Activated CD4-positive, alpha-beta T cell treated with anti-CD3 and anti-CD28 coated beads, Interleukin-10, Interleukin-2, amounts not matched to agents 100 ng/mL and 50 ng/mL, durations not matched to agents 16 hours and 8 hours (primary cell): ENCODE results near the gene RAD21L1.
"Not testable (repeated sequence)": the region's sequence is repeated elsewhere in the genome, so short reads cannot be mapped to it uniquely, and the experiment has no call there.

ENCODE experiments used
- DNase-seq: peaks from one replicate; pipeline ENCODE4 v3.0.0-alpha.2; 2020

Gene RAD21L1

GRCh38 chr20:1202762-1203504 lies 22.9 kb upstream of the RAD21L1 start, which contains the start of gene C20orf202:
C20orf202 (plus strand) TSS chr20:1203454; CDS start chr20:1203586, 132 bp downstream.
- DNase-seq, result no peak

DNA sequence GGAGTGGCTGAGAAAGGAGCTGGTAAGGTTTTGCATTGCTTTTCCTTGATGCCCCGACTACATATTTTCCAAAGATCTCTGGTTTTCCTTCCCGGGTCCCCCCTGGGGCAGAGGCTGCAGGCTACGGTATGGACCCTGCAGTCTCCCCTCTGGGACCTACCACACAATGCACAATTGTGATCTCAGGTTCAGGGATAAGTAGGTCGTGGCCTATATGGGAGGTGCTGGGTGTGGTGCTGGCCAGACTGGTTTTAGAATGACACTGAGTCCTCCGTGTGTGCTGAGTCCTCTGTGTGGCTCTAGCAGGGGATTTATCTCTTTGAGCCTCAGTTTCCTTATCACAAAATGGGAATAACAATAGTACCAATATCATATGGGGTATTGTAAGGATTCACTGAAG lies 22.2 kb upstream of the RAD21L1 start:
- DNase-seq, result no peak

DNA sequence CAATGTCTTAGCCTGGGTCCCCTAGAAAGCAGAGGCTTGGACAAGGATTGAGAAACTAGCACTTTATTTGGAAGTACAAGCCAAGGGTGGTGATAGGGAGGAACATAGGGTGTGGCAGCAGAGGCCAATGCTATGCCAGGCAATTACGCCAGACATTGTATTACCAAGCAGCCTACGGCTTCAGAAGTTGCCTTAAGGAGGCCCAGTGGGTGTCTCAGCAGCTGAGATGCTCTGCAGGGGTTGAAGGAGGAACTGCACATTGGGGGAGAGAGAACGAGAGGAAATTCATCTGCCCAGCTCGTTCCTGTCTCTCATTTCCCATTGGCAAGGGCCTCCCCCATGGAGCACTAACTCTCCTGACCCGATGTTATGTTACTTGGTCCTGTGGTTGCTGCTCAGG lies 21.7 kb upstream of the RAD21L1 start:
- DNase-seq, result no peak

DNA sequence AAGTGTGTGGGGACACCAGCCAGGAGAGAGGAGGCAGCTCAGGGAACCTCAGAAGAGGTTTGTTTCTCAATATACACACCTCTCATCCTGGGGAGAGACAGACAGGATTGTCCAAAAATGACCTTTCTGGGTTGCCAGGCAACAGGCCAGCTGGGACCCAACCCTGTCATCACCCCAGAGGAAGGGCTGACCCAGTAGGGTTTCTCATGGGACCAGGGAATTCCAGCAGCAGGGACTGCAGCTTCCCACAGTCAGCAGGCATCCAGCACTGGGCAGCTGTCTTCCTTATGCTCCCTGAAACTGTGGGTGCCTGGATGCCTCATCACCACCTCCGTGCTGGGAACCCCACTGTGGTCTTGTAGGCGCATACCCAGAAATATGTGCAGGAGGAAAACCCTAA lies 21.3 kb upstream of the RAD21L1 start:
- DNase-seq, result no peak

GRCh38 chr20:1205802-1206201 lies 20.0 kb upstream of the RAD21L1 start:
- DNase-seq, result no peak

- no peak for DNase-seq
Measured at GRCh38 chr20:1206366-1207148, 19.3 kb upstream of the RAD21L1 start.

DNA sequence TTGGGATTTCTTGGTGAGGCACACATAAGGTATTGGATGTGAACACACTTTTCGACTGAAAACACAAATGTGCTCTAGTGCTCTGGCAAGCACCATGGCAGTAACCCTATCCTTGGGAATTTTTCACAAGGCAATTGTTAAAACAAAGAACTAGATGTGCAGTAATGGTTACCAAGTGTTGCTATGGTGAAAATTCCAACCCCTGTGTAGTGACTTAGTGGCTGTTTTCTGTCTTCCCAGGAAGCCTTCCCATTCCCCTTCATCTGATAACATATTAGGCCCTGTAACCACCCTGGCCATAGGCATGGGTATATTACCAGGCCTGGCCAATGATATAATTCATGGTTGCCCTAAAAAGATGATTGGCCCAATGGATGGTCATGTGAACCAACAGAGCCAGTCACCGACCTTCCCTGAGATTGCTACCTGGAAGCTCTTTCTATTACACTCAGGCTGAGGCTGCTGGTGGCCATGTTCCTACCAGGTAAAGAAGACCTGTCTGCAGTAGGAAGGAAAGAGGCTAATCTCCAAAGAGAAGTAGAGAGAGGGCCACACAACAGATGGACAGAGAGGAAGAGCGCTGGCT lies 18.5 kb upstream of the RAD21L1 start:
- DNase-seq, result no peak

- no peak for DNase-seq
Measured at GRCh38 chr20:1209447-1210387, 16.1 kb upstream of the RAD21L1 start.

DNA sequence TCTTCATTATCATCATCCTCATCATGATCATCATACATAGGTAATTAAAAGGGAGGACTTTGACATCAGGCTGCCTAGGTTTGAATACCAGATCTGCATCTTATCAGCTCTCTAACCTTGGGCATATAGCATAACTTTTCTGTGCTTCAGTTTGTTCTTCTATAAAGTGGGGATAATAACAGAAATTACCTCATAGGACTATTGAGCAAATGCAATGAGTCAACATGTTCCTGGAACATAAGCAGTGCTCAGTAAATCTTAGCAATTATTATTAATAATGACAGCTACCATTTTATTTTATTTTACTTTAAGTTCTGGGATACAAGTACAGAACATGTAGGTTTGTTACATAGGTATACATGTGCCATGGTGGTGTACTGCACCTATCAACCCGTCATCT lies 15.3 kb upstream of the RAD21L1 start:
- DNase-seq, result no peak

GRCh38 chr20:1212023-1212422 lies 13.8 kb upstream of the RAD21L1 start:
- DNase-seq, result no peak

DNA sequence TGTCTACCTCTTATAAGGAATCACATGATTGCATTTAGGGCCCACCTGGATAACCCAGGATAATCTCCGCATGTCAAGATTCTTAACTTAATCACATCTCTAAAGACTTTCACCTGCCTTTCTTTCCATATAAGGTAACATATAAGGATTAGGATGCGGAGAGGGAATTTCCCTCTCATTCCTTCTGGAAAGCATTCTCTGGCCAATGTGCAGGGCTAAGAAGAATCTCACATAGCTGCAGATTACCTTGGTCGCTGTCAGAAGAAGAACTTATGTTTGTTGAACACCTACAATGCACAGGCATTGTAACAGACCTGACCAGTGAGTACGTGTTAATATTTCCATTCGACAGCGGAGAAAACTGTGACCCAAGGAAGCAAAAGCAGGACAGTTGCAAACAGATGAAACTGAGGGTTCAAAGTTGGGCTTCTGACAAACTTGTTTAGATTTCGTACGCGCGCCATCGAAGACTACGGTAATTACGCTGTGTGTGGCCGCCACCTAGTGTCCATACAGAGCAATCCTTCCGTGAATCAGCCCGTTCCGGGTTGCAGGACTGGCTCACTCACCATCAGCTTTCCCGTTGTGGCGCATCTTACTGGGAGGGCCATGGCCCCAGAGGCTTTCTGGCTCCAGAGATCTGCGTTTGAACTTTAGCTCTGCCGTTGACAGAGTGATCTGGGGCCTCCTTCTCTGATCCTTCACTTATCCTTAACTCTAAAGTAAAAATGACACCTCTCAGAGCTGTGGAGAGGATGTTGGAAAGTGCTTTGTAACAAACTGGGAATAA lies 13.0 kb upstream of the RAD21L1 start:
- peak; percentile 80 for DNase-seq

GRCh38 chr20:1214838-1215261 lies 11.0 kb upstream of the RAD21L1 start:
- DNase-seq, result peak; percentile 31

- peak; percentile 58 for DNase-seq
Measured at GRCh38 chr20:1215386-1216170, 10.3 kb upstream of the RAD21L1 start.

DNA sequence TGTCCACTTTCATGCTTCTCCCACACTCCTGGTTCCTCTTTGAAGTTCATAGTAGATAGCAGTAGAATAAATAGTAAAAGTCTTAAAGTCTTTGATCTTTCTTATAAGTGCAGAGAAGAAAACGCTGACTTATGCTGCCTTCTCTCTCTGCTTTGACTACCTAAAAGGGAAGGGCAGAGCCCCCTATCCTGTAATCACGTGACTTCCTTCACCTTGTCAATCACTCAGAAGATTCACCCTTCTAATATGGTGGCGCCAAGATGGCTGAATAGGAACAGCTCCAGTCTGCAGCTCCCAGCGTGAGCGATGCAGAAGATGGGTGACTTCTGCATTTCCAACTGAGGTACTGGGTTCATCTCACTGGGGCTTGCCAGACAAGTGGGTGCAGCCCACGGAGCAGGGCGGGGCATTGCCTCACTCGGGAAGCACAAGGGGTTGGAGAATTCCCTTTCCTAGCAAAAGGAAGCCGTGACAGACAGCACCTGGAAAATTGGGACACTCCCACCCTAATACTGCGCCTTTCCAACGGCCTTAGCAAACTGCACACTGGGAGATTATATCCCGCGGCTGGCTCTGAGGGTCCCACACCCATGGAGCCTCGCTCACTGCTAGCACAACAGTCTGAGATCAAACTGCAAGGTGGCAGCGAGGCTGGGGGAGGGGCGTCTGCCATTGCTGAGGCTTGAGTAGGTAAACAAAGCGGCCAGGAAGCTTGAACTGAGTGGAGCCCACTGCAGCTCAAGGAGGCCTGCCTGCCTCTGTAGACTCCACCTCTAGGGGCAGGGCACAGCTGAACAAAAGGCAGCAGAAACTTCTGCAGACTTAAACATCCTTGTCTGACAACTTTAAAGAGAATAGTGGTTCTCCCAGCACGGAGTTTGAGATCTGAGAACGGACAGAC lies 9.1 kb upstream of the RAD21L1 start:
- not testable (repeated sequence) for DNase-seq

DNA sequence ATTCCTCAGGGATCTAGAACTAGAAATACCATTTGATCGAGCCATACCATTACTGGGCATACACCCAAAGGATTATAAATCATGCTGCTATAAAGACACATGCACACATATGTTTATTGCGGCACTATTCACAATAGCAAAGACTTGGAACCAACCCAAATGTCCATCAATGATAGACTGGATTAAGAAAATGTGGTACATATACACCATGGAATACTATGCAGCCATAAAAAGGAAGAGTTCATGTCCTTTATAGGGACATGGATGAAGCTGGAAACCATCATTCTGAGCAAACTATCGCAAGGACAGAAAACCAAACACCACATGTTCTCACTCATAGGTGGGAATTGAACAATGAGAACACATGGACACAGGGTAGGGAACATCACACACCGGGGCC lies 3.1 kb upstream of the RAD21L1 start:
- DNase-seq, result not testable (repeated sequence)

- DNase-seq, result no peak
Measured at GRCh38 chr20:1224205-1224890, 1.5 kb upstream of the RAD21L1 start.

DNA sequence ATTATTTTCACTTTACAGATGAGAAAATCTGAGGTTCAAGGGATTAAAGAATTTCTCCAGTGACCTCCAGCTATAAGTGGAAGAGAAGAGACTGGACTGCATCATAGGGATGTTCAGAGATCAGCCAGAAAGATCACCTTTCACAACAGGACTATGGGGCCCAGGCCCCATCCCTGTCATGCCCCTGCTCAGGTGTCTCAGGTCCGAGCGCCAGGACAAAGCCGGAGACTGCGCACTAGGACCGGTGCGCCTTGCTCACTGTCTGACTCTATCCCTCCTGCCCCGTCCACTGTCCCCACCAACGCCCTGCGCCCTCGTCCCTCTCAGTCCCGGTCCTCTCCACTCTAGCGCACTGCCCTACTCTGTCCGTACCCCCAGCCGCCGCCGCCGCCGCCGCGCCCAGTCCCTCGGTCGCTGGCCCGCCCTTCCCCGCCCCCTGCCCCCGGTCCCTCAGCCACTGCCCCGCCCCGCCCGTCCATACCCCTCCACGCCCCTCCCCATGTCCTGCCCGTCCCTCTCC lies 521 bp upstream of the RAD21L1 start:
- DNase-seq, result no peak

GRCh38 chr20:1229541-1229940 lies 3.7 kb downstream of the RAD21L1 start:
- DNase-seq, result no peak
